Adrenal gland (tissue), 12 donors: Measurements from ENCODE around the gene COL1A2. TPM values are rescaled to one million over a fixed set of nuclear protein-coding genes. Genes with fewer than 3 reads are reported as not detected.

Experiments used
- DNase-seq, 7 donors: peaks; one replicate each; pipeline ENCODE4 v3.0.0-alpha.2; 2019 to 2020
- H3K27ac ChIP-seq, 5 donors: fragments of 200-600 bp; sonication (generic) in 4 of 5; 1 replicate in 3 of 5; 2 replicates in 2 of 5; pipeline versions ENCODE4 v1.5.1 to v1.8.0; 2016 to 2020; ENCODE audit warnings: mild to moderate bottlenecking in 1 of 5
- H3K27me3 ChIP-seq: fragments of 200-600 bp; 2 replicates; pipeline ENCODE4 v1.8.0; 2021
- H3K36me3 ChIP-seq, 2 donors: fragments of 200-600 bp; replicated peaks in 1 of 2; 1 replicate in 1 of 2; 2 replicates in 1 of 2; pipeline versions ENCODE4 v1.5.1 to v1.8.0; 2018 to 2022
- H3K4me1 ChIP-seq, 2 donors: fragments of 200-600 bp; replicated peaks in 1 of 2; 1 replicate in 1 of 2; 2 replicates in 1 of 2; pipeline versions ENCODE4 v1.5.1 to v1.8.0; 2018 to 2021
- H3K4me3 ChIP-seq, 4 donors: fragments of 200-600 bp; sonication (generic) in 3 of 4; one replicate each; pipeline ENCODE4 v1.5.1; 2016 to 2018
- H3K9me3 ChIP-seq, 3 donors: fragments of 200-600 bp; sonication (generic) in 1 of 3; replicated peaks in 1 of 3; 1 replicate in 2 of 3; 2 replicates in 1 of 3; pipeline versions ENCODE4 v1.5.1 to v1.8.0; 2016 to 2021
- CTCF ChIP-seq, 6 experiments: fragments of 450-650 bp in 4 of 6; fragments of 200-600 bp in 2 of 6; sonication (generic) in 1 of 6; IDR thresholded peaks; 1 replicate in 5 of 6; 2 replicates in 1 of 6; pipeline versions ENCODE4 v1.5.1 to v1.8.0; 2016 to 2021; ENCODE audit warnings: antibody characterized with exemption in 6 of 6, mild to moderate bottlenecking in 2 of 6, moderate library complexity in 1 of 6
- POLR2A ChIP-seq, 2 donors: fragments of 450-650 bp; IDR thresholded peaks; one replicate each; pipeline ENCODE4 v1.6.1; 2017; ENCODE audit warnings: antibody characterized with exemption in 2 of 2, mild to moderate bottlenecking in 2 of 2, moderate library complexity in 1 of 2
- WGBS, 4 donors: extraction: QIAGEN DNeasy Blood & Tissue Kit in 2 of 4; methylation state at CpG; one replicate each; pipeline versions ENCODE4 v1.1.5 to v1.1.7; 2013 to 2017; 5-methylcytosine and 5-hydroxymethylcytosine counted together
- intact Hi-C, 2 donors: fragments of 100-400 bp; cut with DNase I; formaldehyde crosslinking; loops; one replicate each; pipeline versions ENCODE4 v1.14.1 to v1.15.0; 2022 to 2023
- polyA plus RNA-seq, 3 donors: library from polyadenylated mRNA; stranded (reverse); fragments of 200-250 nt in 2 of 3; fragments of 350-450 nt in 1 of 3; fragmentation: Illumina TruSeq in 1 of 3; extraction: RNeasy Lipid Tissue Mini Kit (QIAGEN cat#74804) in 1 of 3; gene quantifications; one replicate each; pipeline ENCODE4 v1.2.3, GENCODE V29; 2013 to 2014
- total RNA-seq, 9 donors: library from RNA; depleted of rRNA in 4 of 9; stranded (reverse); fragments of >200 nt in 4 of 9; fragments of 120-200 nt in 1 of 9; fragmentation: NEBNext Ultra II Directional in 1 of 9; extraction: Animal tissue kit (Norgen Biotek cat#: 25700) in 1 of 9; gene quantifications; one replicate each; pipeline versions ENCODE4 v1.1.0 to v1.2.4, GENCODE V29; 2013 to 2023
- donor health status: healthy with polysubstance abuse.
- donor health status: Bipolar disorder and iron deficiency.
- donor health status: DM: yes; HTN: yes; CAD: no.
- donor health status: DM: no; HTN: no; CAD: no.
- donor health status: DM: no; HTN: no; CAD: no.
- donor health status: DM: yes; HTN: yes; CAD: no.

Gene COL1A2
- total and polyA plus RNA-seq, 12 donors: 74.6 to 475 (median 182) TPM

GRCh38 chr7:94414980-94415379, 20.3 kb downstream of the COL1A2 start:
- no peaks in the 10 kb centered on the region for H3K9me3 ChIP-seq
- TF ChIP-seq CTCF (IDR thresholded peaks at IDR 0.05) (no peak), POLR2A (IDR thresholded peaks at IDR 0.05) (no peak)
- H3K4me3 ChIP-seq: no peak overlapping the region
- no peak for DNase-seq
- H3K36me3 ChIP-seq: peaks cover 0 to 21% of the 10 kb centered on the region in 2 donors
- intact Hi-C loops: no loop called here
- no peaks in the 10 kb centered on the region for H3K4me1 ChIP-seq
- H3K27ac ChIP-seq: no peak overlapping the region
- no peaks in the 10 kb centered on the region for H3K27me3 ChIP-seq

- Histone ChIP-seq H3K4me3 (no peak overlapping the region), H3K9me3 (no peaks in the 10 kb centered on the region), H3K36me3 (peaks cover 0 to 23% of the 10 kb centered on the region in 2 donors), H3K27me3 (no peaks in the 10 kb centered on the region), H3K27ac (no peak overlapping the region), H3K4me1 (no peaks in the 10 kb centered on the region)
- intact Hi-C loops: no loop called here
- TF ChIP-seq POLR2A (IDR thresholded peaks at IDR 0.05): no peak
- TF ChIP-seq CTCF (IDR thresholded peaks at IDR 0.05): no peak
- DNase-seq: no peak
- 73 to 88% (median 85%) methylated on average over 1 of the region's 1 CpG for WGBS, 4 donors
Measured at GRCh38 chr7:94417306-94417705, 22.6 kb downstream of the COL1A2 start.

- no peak for DNase-seq
- Histone ChIP-seq H3K4me3 (no peak overlapping the region), H3K36me3 (peaks cover 0 to 21% of the 10 kb centered on the region in 2 donors), H3K27me3 (no peaks in the 10 kb centered on the region), H3K27ac (no peak overlapping the region), H3K9me3 (no peaks in the 10 kb centered on the region), H3K4me1 (no peaks in the 10 kb centered on the region)
- WGBS, 4 donors: 87 to 94% (median 91%) methylated on average over 3 of the region's 3 CpGs
- TF ChIP-seq CTCF (IDR thresholded peaks at IDR 0.05) (no peak), POLR2A (IDR thresholded peaks at IDR 0.05) (no peak)
- intact Hi-C loops: no loop called here
Measured at GRCh38 chr7:94417901-94418300, 23.2 kb downstream of the COL1A2 start.

GRCh38 chr7:94418851-94419250, 24.2 kb downstream of the COL1A2 start:
- H3K27me3 ChIP-seq: no peaks in the 10 kb centered on the region
- peaks cover 0 to 21% of the 10 kb centered on the region in 2 donors for H3K36me3 ChIP-seq
- no peaks in the 10 kb centered on the region for H3K4me1 ChIP-seq
- intact Hi-C loops: no loop called here
- no peak overlapping the region for H3K4me3 ChIP-seq
- WGBS, 4 donors: 59 to 82% (median 73%) methylated on average over 5 of the region's 5 CpGs
- no peak for TF ChIP-seq POLR2A (IDR thresholded peaks at IDR 0.05)
- no peak for TF ChIP-seq CTCF (IDR thresholded peaks at IDR 0.05)
- H3K9me3 ChIP-seq: no peaks in the 10 kb centered on the region
- DNase-seq: no peak
- no peak overlapping the region for H3K27ac ChIP-seq
